ENCODE measurements around the gene LTF. TPM values are rescaled to one million over a fixed set of nuclear protein-coding genes. Genes with fewer than 3 reads are reported as not detected.
A peak's percentile ranks its signal among the peaks of the same experiment; 100 is the strongest.
"Not testable (repeated sequence)": the region's sequence is repeated elsewhere in the genome, so short reads cannot be mapped to it uniquely, and the experiment has no call there.

Gene LTF
- total RNA-seq, 1 donor from 2014 or later = 3.7 TPM

DNA sequence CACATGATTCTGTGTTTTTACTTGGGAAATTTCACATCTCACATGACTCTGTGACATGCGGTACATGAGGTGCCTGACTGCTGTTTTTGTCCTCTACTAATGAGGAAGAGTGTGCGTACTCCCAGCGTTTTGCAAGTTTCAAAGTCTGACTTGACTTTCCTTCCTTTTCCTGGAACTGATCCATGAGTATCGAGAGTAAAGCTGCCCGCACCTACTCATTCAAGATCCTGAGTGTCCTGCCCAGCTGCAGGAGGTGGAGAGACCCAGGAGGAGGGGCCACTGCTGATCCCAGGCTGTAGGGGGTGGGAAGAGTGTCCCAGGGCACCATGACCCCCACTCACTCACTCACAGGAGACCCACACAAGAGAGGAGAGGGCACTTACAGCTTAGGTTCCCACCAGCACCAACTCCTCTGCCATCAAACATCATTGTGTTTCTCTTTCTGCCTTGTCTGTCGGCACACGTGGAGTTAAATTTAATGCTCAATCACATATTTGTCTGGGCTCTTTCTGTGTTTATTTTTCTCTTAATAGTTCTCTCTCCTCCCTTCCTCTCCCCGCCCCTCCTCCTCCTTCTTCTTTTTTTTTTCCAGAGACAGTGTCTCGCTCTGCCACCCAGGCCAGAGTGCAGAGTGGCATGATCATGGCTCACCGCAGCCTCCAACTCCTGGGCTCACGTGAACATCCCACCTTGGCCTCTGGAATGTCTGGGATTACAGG is 59.2 kb downstream of the LTF start:
- DNase-seq (no peak), ATAC-seq (peak; percentile 4)
- intact Hi-C loops (cut with micrococcal nuclease) = no loop called here

DNA sequence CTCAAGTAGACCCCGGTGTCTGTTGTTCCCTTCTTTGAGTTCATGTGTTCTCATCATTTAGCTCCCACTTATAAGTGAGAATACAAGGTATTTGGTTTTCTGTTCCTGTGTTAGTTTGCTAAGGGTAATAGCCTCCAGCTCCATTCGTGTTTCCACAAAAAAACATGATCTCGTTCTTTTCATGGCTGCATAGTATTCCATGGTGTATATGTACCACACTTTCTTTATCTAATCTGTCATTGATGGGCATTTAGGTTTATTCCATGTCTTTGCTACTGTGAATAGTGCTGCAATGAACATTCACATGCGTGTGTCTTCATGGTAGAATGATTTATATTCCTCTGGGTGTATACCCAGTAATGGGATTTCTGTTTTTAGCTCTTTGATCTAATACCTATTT is 61.8 kb downstream of the LTF start:
- DNase-seq, ATAC-seq: not testable (repeated sequence)

DNA sequence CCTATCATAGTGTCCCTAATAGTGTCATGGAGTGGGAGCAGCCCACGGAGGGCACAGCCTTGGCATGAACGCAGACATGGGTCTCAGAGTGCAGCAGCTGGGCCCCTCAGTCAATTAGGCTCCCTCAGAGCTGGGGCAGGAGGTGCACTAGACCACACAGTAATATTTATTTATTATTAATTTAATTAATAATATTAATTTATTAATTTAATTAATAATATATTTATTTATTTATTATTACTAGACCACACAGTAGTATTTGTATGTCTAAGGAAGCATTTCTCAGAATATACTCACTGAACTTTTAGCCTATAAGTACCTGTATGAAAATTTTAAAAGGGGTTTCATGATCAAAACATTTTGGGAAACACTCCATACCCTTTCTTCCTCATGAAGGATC is 63.1 kb downstream of the LTF start:
- no peak for ATAC-seq
- DNase-seq = no peak
- intact Hi-C loops (cut with micrococcal nuclease) = no loop called here

More for the DNA sequence above, 61.8 kb downstream of the LTF start:
- intact Hi-C loops (cut with micrococcal nuclease) = not testable (repeated sequence)

DNA sequence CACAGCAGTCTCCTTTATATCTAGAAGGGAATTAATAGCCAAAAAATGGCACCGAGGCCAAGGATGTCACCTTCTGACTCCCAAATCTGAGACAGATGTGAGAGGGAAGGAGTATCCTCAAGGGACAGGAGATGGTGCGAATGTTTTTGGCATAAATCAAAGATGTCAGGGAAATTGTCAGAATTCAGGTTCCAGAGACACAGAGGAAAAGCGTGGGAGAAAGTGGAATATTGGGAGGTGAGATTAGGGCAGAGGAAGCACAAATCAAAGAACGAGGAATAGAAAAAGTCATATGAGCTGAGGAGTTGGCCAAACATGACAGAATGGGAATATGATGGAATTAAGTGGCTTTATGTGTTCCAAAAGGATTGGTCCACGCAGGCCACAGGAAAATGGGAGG is 63.9 kb downstream of the LTF start:
- intact Hi-C loops (cut with micrococcal nuclease) = no loop called here
- ATAC-seq = no peak

DNA sequence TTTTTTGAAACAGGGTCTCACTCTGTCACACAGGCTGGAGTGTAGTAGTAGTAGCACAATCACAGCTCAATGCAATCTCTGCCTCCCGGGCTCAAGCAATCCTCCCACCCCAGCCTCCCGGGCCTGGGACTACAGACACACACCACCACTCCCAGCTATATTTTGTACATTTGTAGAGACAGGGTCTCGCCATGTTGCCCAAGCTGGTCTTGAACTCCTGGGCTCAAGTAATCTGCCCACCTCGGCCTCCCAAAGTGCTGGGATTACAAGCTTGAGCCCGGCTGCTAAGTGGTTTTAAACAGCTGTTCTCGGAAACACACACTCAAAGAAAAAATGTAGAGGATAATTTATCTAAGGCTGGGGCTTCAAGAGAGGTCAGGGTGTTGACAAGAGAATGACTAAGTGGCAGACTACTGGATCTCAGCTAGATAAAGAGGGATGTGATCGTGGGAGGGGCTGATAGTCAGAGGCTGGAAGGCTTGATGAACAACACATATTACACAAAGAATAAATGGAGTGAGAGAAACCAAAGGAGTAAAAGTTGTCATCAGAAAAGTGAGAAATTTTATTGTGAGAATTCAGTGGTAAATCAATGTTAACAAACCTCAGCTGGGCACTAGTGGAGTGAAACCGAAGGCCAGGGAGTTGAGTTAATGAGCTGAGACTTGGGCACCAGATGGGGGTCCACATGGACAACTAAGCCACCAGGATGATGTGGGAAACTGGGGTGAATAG is 64.5 kb downstream of the LTF start:
- intact Hi-C loops (cut with micrococcal nuclease) = no loop called here
- no peak for DNase-seq
- peak; percentile 51 for ATAC-seq

More for the DNA sequence above, 63.9 kb downstream of the LTF start:
- DNase-seq = no peak

DNA sequence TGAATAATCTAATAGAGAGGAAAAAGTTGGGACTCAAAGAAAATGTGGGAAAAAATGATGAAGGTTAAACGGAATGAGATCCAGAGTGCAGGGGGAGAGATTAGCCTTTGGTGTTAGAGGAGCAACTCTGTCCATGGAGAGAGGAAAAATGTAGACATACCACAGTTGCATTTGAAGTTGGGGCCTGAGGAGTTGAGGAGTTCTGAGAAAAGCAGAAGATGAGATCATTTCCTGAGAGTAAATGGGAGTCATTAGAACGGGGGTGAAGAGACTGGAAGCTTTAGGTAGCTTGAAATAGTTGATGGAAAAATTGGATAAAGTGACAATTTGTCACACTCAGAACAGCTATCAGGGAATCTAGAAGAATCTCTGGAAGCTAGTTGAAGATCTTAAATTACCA is 65.1 kb downstream of the LTF start:
- ATAC-seq = no peak
- DNase-seq = no peak
- intact Hi-C loops (cut with micrococcal nuclease) = no loop called here

DNA sequence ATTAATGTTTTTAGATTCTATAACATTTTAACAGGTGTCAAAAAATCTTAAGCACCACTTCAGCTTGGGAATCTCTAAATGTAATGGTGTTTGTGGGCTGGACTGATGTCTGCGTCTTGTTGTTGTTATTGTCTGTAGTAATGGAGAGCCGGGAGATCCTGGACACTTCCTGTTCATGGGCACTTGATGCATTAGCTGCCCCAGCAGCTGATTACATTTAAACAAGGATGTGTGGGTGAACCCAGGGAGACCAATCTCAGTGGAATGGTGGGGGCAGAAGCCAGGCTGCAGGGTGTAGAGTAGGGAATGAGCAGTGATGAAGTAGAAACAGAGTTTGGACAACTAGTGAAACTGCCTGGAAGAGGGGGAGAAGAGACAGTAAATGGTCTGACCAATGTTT is 65.6 kb downstream of the LTF start:
- DNase-seq (no peak), ATAC-seq (no peak)
- intact Hi-C loops (cut with micrococcal nuclease) = no loop called here

DNA sequence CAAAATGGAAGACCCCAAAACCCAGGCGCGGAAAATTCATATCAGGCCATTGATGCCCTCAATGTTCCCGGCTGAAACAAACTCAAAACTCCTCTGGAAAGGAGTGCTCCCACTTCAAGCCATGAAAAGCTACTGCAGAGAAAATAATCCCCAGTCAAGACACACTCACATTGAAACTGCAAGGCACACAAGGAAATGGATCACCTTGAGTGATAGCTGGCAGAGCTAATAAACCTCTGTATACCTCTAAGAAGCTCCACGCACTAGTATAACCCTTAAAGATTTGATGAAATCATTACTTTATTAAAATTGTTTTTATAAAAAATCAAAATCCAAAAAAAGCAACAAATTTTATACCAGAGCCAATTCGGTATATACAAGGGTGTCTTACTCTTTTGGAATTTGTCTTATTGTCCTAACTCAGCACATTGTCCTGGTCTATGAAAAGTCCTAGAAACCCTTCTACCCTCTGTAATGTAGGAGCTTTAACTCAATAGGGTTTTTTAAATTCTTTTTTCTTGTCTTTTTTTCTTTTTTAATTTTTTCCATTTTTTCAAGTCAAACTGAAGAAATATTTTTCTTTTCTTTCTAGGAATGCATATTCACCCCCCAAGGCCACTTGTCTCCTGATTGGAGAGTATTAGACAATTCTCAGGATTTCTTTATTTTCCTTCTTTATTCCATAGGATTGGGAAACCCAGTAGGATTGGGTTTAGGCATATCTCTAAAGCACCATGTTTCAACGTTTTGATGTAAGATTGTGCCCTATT is 66.3 kb downstream of the LTF start:
- ATAC-seq = no peak
- DNase-seq = no peak
- intact Hi-C loops (cut with micrococcal nuclease) = no loop called here

DNA sequence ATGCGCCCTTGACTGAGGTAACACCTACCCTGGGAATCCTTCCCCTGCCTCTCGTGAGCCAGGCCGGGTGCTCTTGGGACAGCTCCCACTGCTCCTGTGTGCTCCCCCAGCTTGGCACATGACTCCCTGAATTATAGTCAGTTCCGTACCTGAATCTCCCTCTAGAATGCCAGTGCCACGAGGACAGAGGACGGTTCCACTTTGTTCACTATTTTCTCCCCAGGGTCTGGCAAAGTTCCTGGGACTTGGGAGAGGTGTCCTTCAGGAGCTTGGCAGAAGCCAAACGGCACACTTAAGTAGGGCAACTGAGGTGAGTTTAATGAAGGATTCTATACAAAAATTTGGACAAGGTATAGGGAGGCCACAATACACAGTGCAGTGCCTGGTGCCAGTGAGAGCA is 67.6 kb downstream of the LTF start:
- ATAC-seq (peak; percentile 24), DNase-seq (no peak)
- intact Hi-C loops (cut with micrococcal nuclease) = no loop called here

DNA sequence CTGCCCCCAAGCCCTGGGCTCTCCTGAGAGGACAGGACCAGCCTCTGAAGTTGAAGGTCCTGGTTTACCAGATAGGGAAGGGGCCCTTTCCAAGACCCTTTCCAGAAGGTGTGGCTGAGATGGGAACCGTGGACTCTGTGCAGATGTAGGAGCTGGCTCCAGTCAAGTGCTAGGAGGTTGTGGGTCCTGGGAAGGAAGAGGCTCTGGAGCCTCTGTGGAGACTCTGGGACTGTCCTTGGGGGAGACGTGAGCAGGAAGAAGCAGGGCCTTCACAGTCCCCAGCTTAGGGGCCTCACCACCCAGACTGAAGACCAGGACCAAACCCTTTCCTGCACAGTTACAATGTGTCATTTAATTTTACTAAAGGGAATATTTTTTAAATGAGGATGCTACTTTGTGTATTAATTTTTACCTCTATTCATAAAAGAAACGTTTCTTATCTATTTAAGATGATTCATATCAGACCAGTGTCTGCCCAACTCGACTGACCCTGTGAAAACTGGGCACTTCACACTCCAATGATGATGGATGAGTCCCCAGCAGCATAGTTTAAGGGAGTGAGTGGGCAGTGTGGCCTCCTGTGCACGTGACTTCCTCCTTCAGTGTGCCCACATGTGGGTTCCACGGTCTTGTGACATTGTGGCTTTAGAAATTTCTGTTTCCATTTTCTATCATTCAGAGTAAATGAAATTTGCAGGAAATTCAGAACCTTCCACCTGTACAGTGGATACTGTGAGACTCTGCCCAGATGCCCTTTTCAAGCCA is 68.8 kb downstream of the LTF start:
- DNase-seq = no peak
- ATAC-seq = no peak
- intact Hi-C loops (cut with micrococcal nuclease) = no loop called here

DNA sequence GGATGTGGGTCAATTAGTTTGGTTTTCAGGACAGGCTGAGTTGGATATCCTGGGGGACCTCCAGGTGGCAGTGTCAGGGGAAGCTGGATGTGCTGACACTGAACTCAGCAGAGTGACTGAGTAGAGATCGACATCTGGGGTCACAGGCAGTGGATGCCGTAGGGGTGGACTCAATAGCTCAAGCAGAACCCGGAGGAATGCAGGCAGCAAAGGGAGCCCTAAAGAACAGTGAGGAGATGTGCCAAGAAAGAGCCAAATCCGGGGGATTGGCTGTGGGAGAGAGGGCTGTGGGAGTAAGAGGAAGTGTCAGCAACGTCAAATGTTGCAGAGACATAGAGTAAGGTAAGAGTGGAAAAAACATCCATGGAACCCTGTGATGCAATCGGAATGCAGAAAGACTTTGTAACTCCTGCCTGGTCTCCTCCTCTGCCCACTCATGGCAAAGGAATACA is 69.5 kb downstream of the LTF start:
- intact Hi-C loops (cut with micrococcal nuclease) = no loop called here
- DNase-seq (no peak), ATAC-seq (no peak)

DNA sequence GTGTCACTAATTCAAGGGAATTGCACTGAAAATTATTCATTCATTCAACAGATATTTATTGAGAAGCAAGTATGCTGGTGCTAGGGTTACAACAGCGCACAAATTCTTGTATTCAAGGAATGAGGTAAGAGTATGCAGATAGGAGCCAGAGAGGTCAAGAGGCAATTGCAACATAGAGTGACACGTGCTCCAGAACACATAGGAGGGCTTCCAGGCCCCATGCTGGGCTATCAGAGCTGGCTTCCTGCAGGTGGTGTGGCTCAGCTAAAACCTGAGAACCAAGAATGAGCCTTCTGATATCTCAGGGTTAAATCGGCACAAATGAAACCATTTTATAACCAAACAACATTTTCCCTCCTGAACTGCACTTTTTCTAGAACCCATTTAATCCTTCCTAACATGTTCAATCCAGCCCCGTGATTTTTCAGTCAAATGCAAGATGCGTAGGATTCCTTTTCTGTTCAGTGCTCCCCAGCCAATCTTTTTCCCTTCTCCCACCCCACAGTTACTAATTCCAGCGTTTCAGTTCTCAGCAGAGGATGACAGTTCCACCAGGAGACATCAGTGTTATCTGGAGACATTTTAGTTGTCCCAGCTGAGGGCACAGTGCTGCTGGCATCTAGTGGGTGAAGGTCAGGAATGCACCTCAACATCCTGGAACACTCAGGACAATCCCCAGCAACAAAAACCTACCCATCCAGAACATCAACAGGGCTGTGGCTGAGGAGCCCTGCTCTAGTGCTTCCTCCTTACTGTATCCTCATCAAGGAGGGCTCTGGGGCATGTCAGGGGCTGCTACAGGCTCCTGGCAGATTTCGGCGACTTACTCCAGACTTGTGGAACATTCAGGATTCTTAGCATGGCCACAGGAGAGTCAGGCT is 70.9 kb downstream of the LTF start:
- intact Hi-C loops (cut with micrococcal nuclease) = no loop called here
- DNase-seq = no peak
- ATAC-seq = peak; percentile 74

DNA sequence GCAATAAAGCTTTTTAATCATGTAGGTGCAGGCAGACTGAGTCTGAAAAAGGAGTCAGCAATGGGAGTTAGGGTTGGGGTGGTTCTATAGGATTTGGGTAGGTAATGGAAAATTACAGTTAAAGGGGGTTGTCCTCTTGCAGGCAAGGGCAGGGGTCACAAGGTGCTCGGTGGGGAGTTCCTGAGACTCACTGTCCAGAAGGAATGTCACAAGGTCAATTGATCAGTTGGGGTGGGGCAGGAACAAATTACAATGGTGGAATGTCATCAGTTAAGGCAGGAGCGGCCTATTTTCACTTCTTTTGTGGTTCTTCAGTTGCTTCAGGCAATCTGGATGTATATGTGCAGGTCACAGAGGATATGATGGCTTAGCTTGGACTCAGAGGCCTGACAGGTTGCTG is 71.7 kb downstream of the LTF start:
- ATAC-seq = no peak
- intact Hi-C loops (cut with micrococcal nuclease) = no loop called here
- no peak for DNase-seq

DNA sequence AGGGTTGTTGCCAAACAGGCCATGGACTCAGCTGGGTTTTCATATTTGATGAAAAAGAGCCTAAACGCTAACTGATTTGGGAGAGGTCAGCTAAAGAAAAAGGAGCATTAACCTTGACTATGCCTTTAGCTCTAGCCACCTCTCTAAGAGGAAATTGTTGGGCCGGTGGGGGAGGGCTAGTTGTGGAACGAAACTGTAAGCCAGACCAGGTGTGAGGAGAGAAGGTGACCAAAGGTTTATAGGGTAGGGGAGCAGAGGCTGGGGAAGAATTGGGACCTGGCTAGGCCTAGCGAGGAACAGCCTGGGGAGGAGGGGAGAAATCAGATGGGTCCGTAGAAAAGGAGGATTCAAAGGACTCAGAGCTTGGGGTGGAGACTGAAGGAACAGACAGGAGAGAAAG is 73.2 kb downstream of the LTF start:
- not testable (repeated sequence) for ATAC-seq

DNA sequence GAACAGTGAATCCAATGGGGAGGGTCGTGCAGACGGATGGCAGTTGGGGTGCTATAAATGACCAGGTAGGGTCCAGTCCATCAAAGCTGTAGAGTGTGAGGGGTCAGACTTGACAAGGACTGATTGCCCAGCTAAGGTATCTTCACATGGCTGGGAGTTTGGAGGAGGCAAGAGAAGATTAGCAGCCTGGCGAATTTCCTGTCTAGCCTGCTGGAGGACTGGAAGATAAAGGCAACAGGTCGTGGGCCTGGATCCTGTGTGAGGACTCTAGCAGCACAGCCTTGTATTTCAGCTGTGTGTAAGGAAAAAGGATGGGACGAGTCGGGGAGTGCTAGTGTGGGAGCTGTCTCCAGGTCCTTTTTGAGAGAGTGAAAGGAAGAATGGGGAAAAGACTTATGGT is 75.4 kb downstream of the LTF start:
- DNase-seq (no peak), ATAC-seq (no peak)
- intact Hi-C loops (cut with micrococcal nuclease) = no loop called here

More for the DNA sequence above, 73.2 kb downstream of the LTF start:
- intact Hi-C loops (cut with micrococcal nuclease); DNase-seq: not testable (repeated sequence)

DNA sequence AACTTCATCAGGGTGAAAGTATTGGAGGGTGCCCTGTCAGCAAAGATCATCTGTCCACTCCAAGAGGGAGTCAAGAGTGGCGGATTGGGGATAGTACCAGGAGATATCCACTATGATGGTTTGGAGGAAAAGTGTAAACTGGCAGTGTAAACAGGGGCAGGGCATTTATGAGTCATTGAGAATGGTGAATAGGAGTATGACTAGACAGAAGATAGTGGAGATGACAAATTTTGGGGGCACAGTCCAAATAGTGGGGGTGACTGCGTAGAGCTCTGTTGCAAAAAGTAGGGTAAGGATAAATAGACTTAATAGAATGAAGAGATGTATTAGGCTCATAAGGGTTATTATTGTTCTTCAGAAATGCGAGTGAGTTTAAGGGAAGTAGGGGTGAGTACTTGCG is 75.9 kb downstream of the LTF start:
- intact Hi-C loops (cut with micrococcal nuclease); ATAC-seq; DNase-seq: not testable (repeated sequence)

DNA sequence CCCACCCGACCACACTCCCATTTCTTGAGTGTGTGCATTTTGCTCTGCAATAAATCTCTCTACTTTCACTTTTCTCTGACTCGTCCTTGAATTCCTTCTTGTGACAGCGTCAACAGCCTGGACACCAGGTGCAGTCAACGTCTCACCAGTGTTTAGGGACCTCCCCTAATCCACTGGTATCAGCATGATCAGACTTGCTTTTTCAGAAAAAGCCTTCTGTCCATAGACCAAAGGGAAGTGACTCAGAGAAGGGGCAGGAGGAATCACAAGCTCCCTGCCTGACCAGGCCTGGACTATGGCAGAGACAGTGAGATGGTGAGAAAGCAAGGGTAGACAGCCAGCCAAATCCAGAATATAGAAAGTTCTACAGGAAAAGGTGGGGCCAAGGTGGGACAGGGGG is 78.5 kb downstream of the LTF start:
- no peak for ATAC-seq
- no peak for DNase-seq
- intact Hi-C loops (cut with micrococcal nuclease) = no loop called here
